Prostate gland (tissue), 2 donors: Measurements from ENCODE around the gene OR4N2.

Experiments used
- CTCF ChIP-seq, 4 experiments: fragments of 200-600 bp in 2 of 4; fragments of 450-650 bp in 2 of 4; sonication (generic) in 2 of 4; IDR thresholded peaks; 1 replicate in 3 of 4; 2 replicates in 1 of 4; pipeline ENCODE4 v1.5.1; 2016 to 2019; ENCODE audit warnings: antibody characterized with exemption in 4 of 4, mild to moderate bottlenecking in 2 of 4, moderate library complexity in 2 of 4
- POLR2A ChIP-seq: fragments of 450-650 bp; IDR thresholded peaks from one replicate; pipeline ENCODE4 v1.6.1; 2016; ENCODE audit warnings: antibody characterized with exemption, mild to moderate bottlenecking
- POLR2AphosphoS5 ChIP-seq: sonication (generic); formaldehyde crosslinking; IDR thresholded peaks from one replicate; pipeline ENCODE4 v1.6.1; 2017; ENCODE audit warnings: antibody characterized with exemption

DNA sequence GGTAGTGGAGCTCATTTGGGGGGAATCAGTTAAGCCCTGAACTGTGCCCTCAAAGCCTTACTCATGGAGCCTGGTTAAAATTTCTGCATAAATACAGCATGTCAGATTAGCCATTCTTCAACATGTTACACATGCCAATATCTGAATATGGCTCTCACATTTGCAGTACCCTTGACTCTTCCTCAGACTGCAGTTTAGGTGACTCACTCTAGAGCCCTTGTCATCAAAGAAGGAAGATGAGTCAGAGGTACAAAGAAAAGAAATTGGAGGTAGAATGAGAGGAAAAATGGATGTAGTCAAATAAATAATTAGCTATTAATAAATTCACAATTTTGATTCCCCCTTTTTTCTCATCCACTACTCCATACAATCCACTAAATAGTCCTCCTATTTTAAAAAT, 47.8 kb downstream of the OR4N2 start:
- TF ChIP-seq CTCF (IDR thresholded peaks at IDR 0.05), result no peak
- no peak for TF ChIP-seq POLR2A
- TF ChIP-seq POLR2AphosphoS5, result no peak
